Astrocyte (in vitro differentiated cells and primary cell): ENCODE results near the gene LRTM2.

Experiments
- CTCF ChIP-seq: IDR thresholded peaks from 2 replicates; pipeline ENCODE4 v1.5.1; 2011; ENCODE audit warnings: low read depth, mild to moderate bottlenecking, inconsistent platforms, low read length, moderate library complexity; ENCODE audit not compliant: insufficient read depth
- EZH2 ChIP-seq: IDR thresholded peaks from 2 replicates; pipeline ENCODE4 v1.6.1; 2012; ENCODE audit warnings: mild to moderate bottlenecking, low read length, inconsistent platforms; ENCODE audit not compliant: insufficient read depth

GRCh38 chr12:1812650-1813302, 7.6 kb upstream of the LRTM2 start:
- no peak for TF ChIP-seq CTCF
- no peak for TF ChIP-seq EZH2
